HL-60 (cell line): ENCODE measurements around the gene TMEM245.
A peak's percentile ranks its signal among the peaks of the same experiment; 100 is the strongest.

Source experiments
- CTCF ChIP-seq: IDR thresholded peaks from one replicate; pipeline ENCODE4 v1.5.1; 2011; ENCODE audit warnings: low read length, control low read depth, inconsistent platforms; ENCODE audit not compliant: insufficient read depth
- GABPA ChIP-seq: IDR thresholded peaks from 2 replicates; pipeline ENCODE4 v1.6.1; 2012; ENCODE audit warnings: low read depth
- POLR2AphosphoS5 ChIP-seq: IDR thresholded peaks from 2 replicates; pipeline ENCODE4 v1.6.1; 2012; ENCODE audit warnings: low read depth
- REST ChIP-seq: IDR thresholded peaks from 2 replicates; pipeline ENCODE4 v1.6.1; 2012; ENCODE audit warnings: low read depth; ENCODE audit not compliant: insufficient replicate concordance

- TF ChIP-seq CTCF (peak; percentile 32), POLR2AphosphoS5 (no peak), REST (no peak), GABPA (no peak)
Observed at GRCh38 chr9:109143881-109144562, 24.3 kb upstream of the TMEM245 start.
